GM18520 (cell line): ENCODE measurements around the gene UGT1A7.

ENCODE experiments used
- ATAC-seq: cut with Tn5 transposase; IDR thresholded peaks from one replicate; pipeline ENCODE4 v1.9.1; 2021; ENCODE audit not compliant: unreplicated experiment

Gene UGT1A7

DNA sequence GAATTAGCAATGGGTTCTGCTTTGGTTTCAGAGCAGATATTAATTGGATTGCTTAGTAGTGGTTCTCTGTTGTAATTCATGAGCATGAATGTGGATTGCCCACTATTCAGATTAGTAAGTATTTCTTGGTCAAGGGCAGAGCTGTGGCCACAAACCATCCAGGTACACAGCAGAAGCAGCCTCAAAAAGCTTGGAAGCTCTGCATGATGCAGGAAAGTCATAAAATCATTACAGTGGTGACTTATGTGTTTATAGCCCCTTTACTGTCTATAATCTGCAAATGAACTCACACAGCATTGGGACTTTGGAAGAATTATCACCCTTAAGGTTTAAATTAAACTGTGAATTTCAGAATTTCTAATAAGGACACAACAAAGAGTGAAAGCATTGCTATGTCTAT, 76.4 kb downstream of the UGT1A7 start:
- ATAC-seq, result no peak

DNA sequence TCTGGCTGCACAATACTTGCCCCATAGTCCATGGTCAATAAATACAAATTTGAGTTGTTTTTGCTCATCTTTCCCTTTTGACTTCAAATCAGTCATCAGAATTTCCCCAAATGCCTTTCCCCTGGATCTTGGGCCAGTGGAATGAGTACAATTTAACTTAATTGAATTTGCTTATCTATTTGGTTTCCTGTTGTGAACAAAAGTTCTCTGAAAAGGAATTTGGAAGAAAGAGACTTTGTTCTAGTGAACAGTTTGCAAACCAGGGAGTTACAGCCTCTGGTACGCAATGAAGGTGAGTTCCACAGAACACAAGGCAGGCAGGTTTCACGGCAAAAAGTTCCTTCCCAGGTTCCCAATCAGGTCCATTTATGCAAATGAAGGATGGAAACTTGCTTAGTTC, 77.1 kb downstream of the UGT1A7 start:
- no peak for ATAC-seq

DNA sequence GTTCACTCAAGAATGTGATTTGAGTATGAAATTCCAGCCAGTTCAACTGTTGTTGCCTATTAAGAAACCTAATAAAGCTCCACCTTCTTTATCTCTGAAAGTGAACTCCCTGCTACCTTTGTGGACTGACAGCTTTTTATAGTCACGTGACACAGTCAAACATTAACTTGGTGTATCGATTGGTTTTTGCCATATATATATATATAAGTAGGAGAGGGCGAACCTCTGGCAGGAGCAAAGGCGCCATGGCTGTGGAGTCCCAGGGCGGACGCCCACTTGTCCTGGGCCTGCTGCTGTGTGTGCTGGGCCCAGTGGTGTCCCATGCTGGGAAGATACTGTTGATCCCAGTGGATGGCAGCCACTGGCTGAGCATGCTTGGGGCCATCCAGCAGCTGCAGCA, 78.3 kb downstream of the UGT1A7 start, which contains the start of gene UGT1A1:
TSS of gene UGT1A1 (plus strand) at position 228 of the 400 bp plus-strand sequence. CDS start at position 246, 18 bp downstream.
- no peak for ATAC-seq

DNA sequence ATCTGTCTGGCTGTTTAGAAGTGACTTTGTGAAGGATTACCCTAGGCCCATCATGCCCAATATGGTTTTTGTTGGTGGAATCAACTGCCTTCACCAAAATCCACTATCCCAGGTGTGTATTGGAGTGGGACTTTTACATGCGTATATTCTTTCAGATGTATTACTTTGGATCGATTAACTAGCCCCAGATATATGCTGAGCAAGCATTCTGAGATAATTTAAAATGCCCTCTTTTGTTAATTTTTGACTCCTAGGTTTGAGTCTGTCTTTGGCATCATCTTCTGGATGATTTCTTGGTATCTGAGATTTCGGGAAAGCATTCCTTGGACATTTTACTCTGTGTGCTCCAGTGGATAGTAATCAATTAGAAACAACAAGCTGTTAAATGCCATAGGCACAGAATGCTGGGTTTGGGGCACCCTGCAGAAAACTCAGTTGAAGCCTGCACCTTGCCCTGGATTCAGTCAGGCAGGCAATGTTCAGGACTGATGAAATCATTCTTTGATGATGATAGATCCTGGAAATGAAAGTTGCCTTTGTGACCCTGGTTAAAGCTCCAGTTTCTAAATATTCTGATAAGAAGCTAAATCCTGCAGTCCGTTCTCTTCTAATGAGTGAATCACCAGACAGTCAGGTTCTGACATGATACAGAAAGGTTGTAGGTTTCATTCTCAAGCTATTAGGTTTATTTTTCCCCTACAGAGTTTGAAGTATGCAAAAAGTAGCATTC, 79.5 kb downstream of the UGT1A7 start:
- ATAC-seq, result no peak

DNA sequence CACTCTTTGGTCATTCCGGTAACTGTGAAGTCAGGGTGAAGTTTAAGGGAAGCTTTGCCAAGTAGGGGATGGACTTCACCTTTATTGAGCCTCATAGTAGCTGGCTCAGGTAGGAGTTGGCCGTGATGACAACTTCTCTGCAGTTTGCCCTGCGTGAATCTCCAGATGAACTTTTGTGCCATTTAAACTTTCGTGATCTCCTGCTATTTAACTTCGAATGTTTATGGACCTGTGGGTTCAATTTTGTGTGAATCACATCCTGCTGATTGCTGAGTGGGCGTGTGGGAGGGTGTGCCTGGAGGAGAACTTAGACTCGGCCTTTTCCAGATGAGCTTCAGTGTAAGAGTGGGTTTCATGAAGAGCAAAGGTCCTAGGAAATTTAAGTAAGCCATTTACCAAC, 82.6 kb downstream of the UGT1A7 start:
- ATAC-seq, result no peak

DNA sequence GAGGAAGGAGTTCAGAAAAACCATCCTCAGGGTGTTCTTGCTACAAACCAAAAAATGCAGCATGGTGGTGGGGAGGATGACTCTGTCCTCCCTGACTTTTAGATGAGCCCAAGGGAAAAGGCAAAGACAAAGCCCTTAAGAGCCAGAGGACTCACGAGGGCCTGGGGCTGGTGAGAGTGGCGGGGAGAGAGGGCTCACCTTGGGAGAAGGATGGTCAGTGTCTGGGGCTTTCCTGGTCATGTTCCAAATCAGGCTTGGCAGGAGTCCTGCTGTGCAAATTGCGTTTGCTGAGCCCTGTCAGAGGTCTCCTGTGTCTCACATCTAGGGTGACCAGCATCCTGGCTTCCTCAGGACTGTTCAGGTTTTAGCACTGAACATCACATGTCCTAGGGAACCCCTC, 83.1 kb downstream of the UGT1A7 start:
- ATAC-seq, result no peak

DNA sequence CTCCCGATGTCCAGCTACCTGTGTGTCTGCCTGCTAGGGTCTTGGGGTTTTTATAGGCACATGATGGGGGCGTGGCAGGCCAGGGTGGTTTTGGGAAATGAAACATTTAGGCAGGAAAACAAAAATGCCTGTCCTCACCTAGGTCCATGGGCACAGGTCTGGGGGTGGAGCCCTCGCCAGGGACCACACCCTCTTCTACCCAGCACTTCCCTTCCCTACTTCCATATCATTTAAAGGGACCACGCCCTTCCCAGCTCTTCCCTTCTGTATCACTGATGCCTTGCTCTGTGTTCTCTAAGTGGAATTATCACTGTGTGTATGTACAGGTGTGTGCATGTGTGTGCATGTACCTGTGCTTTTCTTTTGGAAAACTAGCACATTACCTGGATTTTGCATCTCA, 84.7 kb downstream of the UGT1A7 start:
- no peak for ATAC-seq

DNA sequence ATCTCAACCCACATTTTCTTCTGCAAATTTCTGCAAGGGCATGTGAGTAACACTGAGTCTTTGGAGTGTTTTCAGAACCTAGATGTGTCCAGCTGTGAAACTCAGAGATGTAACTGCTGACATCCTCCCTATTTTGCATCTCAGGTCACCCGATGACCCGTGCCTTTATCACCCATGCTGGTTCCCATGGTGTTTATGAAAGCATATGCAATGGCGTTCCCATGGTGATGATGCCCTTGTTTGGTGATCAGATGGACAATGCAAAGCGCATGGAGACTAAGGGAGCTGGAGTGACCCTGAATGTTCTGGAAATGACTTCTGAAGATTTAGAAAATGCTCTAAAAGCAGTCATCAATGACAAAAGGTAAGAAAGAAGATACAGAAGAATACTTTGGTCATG, 86.4 kb downstream of the UGT1A7 start:
- no peak for ATAC-seq

DNA sequence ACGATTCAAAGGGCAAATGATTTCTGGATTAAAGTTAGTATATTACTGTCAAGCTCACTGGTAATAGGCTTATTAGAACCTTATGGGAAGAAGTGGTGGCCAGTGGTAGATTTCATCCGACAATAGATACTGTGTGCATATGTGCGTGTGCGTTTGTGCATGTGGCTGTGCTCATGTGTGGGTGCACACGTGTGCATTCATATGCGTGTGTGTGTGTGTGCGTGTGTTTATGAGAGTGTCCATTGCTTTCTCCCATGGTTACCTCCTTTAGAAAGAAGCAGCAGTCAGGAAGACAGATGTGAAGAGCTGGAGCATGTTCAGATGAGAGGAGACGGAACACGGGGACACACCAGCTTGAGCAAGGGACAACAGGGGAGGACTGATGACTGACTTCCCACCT, 87.6 kb downstream of the UGT1A7 start:
- no peak for ATAC-seq

DNA sequence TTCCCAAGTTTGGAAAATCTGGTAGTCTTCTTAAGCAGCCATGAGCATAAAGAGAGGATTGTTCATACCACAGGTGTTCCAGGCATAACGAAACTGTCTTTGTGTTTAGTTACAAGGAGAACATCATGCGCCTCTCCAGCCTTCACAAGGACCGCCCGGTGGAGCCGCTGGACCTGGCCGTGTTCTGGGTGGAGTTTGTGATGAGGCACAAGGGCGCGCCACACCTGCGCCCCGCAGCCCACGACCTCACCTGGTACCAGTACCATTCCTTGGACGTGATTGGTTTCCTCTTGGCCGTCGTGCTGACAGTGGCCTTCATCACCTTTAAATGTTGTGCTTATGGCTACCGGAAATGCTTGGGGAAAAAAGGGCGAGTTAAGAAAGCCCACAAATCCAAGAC, 90.5 kb downstream of the UGT1A7 start:
- ATAC-seq, result no peak

DNA sequence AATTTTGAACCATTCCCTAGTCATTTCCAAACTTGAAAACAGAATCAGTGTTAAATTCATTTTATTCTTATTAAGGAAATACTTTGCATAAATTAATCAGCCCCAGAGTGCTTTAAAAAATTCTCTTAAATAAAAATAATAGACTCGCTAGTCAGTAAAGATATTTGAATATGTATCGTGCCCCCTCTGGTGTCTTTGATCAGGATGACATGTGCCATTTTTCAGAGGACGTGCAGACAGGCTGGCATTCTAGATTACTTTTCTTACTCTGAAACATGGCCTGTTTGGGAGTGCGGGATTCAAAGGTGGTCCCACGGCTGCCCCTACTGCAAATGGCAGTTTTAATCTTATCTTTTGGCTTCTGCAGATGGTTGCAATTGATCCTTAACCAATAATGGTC, 90.9 kb downstream of the UGT1A7 start:
- ATAC-seq, result no peak

DNA sequence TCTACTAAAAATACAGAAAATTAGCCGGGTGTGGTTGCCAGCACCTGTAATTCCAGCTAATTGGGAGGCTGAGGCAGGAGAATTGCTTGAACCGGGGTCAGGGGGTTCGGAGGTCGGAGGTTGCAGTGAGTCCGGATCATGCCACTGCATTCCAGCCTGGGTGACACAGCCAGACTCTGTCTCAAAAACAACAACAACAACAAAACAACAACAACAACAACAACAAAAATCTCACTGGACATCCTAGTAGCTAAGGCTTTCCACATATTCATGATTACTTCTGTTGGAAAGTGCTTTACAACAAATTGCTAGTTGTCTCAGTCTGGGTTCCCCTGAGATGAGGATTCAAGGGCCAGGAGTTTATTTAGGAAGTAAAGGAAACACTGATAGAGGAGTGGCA, 92.2 kb downstream of the UGT1A7 start:
- no peak for ATAC-seq

DNA sequence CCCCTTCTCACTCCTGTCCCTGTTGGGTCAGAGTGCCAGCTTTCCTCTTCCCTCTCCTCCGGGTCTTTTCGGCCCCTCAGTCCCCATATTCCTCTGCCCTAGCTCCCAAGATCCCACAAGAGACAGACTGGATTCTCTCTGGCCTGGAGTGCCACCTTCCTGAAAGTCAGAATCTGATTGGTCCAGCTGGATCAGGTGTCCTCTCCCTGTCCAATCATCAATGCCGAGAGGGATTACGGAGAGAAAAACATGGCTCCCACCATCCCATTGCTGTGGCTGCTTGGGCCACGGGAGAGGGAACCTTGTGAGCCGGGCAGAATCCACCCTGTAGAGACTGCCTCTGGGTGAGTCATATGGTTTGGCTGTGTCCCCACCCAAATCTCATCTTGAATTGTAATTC, 93.7 kb downstream of the UGT1A7 start:
- ATAC-seq, result no peak

DNA sequence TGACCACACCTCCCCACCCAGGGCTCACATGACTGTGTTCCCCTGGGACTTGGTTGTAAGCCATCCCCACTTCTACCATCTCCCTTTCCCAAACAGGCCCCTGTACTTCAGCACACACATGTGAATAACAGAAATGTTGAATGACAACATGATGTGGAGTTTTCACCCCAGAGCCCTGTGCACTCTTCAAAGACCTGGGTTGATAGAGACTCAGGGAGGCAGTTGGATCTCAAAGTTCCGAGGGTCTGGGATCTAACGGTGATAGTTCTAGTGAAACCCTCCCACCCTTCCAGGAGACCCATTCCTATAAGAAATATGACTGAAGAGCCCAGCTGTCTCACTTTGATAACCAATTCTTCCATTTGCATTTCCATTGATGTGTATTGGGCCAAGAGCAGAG, 96.3 kb downstream of the UGT1A7 start, which contains the start of gene MROH2A:
TSS of gene MROH2A (plus strand) at position 301 of the 400 bp plus-strand sequence. CDS start 1,029 bp downstream, outside the sequence.
- no peak for ATAC-seq

DNA sequence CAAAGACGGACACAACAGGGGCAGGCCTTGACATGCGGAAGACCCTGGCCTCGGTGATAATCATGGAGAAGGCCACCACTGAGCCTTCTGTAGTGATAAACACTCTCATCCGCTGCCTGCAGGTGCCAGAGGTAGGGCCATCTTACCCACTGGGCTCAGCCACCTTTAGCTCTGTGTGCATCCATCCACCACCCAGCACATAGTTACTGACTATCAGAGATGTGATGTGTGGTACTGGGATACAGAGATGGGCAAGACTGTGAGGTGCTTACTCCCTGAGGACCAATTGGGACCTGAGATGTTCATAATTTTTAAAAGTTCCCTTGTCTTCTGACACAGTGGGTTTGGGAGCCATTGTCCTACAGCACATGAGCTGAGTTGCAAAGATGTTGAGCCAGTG, 98.0 kb downstream of the UGT1A7 start:
- no peak for ATAC-seq

DNA sequence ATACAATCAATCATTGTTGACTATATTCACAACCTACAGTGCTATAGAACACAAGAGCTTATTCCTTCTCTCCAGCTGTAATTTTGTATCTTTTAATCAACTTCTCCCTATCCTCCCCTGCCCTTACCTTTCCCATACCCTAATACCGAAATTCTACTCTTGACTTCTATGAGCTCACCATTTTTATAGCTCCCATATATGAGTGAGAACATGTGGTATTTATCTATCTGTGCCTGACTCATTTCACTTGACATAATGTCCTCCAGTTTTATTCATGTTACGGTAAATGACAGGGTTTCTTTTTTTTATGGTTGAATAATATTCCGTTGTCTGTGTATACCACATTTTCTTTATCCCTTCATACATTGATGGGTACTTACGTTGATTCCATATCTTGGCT, 99.1 kb downstream of the UGT1A7 start:
- no peak for ATAC-seq

DNA sequence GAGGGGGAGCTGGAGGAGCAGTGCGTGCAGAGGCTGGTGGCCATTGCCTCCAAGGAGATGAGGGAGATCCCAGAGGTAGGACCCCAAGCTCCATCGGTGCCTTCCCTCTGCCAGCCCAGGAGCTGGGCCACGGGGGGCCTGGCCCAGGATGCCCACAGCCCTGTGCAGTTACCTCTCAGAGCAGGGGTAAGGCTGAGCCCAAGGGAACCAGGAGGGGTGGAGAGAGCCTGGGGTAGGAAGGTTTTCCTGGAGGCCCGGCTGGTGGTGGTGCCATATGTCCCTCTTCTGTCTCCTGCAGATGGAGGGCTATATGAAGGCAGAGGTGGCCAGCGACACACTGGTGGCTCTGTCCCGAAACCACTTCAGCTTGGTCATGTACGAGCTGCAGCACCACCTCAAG, 107.9 kb downstream of the UGT1A7 start:
- no peak for ATAC-seq

DNA sequence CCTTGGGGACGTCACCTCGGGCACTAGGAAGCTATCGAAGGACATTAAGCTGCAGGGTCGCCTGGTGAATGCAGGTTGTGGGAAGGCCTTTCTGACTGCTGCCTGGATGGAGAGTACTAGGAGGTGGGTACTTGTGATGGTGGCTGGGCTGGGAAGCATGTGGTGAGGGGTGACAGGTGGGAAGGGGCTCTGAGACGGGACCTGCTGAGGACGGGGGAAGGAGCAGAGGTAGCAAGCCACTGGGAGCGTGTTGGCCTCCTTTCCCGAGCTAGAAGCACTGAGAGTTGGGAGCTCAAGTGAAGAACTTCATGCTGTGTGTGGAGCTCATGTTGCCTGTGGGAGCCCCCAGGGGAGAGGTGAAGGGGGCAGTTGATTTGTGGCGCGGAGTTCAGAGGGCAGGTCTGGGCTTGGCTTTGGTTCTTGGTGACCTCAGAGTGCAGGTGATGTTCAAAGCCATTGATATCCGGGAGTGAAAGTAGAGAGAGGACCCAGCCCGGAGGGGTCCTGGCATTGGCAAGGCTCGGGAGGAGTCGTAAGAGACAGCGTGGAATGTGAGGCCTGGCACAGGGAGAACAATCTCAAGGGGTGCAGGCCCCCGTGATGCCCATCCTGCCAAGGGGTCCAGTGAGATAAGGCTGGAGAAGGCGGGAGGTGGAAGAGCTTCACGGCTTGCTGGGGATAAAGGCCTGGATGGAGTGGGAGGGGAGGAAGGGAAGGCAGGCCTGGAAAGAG, 109.6 kb downstream of the UGT1A7 start:
- ATAC-seq, result no peak

DNA sequence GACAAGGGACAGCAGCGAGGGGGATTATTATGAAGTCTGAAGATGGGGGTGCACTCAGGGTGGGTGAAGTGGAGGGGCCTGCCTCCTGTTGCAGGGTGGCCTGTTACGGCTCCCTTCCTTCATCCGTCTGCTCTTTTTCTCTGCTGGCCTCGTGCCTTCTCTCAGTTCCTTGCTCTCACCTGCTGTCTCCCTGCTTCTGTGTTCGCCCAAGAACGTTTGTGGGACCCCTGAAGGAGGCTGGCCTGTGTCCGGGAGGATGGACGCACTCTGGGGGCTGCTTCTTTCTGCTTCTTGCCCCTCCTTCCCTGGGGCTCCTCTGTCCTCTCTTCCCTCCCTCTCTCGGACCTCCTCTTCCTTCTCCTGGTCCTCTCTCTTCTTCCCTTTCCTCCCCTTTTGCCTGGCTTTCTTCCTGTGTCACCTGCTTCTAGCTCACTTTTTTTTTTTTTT, 110.2 kb downstream of the UGT1A7 start:
- ATAC-seq, result no peak

DNA sequence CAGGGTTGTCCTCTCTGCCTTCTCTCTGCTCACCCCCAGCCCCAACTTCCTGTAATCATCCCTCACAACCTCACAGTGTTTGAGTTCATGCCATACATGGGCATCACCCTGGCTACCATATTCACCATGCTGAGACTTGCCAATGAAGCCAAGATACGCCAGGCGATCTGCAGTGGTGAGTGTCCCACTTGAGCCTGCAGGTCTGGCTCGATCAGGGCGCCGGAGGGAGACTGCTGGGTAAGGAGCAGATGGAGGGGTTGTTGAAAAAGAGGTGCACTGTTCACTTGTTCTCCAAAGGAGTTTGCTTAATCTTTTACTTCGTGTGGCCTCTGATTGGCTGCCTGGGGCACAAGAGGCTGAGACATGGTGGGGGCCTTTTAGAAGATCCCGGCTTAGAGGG, 111.0 kb downstream of the UGT1A7 start:
- ATAC-seq, result no peak

DNA sequence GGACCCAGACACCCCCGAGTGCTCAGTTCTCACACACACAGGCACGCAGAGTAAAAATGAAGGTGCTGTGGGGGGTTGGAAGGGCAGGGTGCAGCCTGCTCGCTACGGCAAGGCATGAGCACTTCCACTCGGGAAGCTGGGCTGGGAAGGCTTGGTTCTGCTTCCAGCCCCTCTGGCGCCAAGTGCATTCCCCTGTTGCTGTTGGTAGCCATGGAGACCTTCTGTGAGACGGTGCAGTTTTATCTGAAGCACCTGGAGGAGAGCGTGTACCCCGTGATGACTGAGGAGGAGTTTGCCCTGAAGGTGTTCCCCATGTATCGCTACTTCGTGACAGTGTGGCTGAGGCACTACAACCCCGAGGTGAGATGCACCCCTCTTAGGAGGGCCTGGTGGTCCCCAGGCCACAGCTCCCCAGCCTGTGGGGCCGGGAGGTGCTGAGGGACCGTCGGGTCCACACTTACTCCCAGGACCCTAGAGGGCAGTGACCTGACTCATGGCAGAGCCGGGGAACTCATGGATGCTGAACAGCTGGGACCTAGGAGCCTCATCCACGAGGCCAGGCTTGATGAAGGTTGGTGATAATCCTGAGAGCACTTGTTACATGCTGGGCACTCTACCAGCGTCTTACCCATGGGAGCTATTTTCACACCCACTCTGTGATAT, 111.9 kb downstream of the UGT1A7 start:
- ATAC-seq, result no peak

DNA sequence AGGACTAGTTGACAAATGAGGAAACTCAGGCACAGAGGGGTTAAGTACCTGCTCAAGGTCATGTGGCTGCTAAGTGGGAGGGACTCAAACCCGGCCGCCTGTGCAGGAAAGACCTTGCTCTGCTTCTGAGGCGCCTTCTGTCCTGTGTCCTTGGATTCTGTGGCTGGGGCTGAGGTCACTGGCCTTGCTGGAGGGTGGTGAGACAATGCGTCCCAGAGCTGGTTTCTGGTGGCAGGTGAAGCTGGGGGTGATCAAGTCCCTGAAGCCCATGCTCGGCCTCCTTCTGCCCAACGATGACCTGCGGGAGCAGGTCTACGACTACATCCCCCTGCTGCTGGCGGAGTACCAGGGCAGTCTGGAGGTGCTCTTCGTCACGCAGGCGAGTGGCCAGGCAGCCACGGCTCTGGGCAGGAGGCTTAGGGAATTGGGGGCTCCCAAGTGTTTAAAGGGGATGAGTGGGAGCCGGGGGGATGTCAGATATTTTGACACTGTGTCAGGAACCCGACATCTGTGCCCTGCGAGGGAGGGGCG, 112.5 kb downstream of the UGT1A7 start:
- ATAC-seq, result no peak
